Measurements from ENCODE around the gene DNAI2.

- TF ChIP-seq CTCF (IDR thresholded peaks at IDR 0.05) (no peak), POLR2A (IDR thresholded peaks at IDR 0.05) (no peak)
These were observed 16.3 kb downstream of the DNAI2 start for GRCh38 chr17:74290340-74290739.

All from testis (tissue), 2 donors.